ENCODE results near the gene CCDC85B.

CCDC85B gene

DNA sequence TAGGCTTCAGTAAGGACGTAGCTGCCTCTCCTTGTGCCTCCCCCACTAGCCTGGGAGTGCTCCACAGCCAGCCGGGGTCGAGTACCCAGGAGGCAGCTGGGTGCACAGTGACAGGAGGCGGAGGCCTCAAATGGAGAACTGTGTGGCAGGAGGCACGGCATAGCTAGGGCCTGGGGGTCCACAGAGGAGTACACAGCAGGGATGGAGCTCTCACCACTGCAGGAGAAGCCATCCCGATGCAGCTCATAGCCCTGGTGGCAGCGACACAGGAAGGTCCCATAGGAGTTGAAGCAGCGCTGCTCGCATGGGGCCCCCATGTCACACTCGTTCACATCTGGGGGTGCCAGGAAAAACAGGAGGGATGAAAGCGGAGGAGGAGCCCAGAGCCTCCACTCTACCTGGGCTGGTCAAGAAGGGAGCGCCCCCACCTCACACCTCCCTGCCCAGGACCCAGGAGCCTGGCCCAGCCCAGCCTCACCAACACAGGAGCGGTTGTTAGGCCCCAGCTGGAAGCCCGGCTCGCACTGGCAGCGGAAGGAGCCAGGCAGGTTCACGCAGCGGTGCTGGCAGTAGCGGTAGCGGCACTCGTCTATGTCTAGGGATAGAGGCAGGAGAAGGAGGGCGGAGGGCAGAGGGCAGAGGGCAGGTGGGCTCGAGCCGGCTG lies 20.7 kb upstream of the CCDC85B start:
- no peak for DNase-seq (ENCODE audit: low read depth, low spot score)

DNA sequence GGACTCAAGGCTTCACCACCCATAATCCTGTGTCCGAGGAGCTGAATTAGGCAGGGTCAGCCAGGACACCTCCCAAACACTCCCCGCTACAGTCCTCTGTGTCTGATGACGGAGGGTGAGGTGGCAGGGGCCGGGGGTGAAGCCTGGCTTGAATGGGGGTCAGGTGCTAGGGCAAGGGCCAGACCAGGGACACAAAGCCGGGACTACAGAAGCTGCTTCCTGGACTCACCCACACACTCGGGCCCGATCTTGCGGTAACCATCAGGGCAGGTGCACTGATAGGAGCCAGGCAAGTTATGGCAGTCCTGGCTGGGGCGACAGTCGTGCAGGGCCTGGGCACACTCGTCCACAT lies 20.2 kb upstream of the CCDC85B start:
- no peak for DNase-seq (ENCODE audit: low read depth, low spot score)

DNA sequence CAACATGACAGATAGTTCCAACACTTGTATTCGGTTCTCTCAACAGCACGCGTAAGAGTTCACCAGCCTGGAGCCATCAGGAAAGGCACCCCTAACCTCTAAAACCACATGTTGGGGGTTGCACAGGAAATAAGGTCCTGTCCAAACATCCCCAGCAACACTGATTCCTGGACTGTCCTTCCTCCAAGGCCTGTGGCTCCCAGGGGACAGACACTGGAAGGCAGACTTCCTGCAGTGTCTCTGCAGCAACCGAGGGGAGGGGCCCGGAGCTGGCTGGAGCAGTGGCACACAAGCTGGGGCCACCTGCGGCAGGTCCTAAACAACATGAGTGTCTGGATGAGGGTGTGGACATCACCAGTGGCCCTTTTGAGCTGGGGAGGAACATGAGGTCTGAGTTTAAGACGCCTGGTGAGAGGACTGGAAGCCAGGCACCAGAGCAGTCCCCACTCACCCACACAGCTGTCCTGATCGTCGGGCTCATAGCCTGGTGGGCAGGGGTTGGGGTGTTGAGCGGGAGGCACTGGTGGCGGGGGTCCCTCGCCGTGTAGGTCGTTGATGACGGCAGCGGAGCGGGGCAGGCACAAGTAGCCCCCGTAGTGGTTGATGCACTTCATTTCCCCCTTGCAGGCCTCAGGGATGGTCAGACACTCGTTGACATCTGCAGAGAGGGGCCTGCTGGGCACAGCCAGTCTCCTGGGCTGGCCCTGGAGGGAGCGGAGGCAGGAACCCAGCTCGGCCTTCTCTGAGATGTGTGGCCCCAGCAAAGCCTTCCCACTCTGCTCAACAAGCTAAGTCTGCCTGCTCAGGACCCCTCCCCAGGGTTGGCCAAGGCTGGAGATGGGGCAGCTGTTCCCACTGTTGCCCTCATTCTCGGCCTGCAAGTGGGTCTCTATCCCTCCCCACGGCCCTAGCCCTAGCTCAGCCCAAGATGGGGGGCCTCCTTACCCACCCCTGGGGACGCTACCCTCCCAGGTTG lies 19.5 kb upstream of the CCDC85B start:
- DNase-seq (ENCODE audit: low read depth, low spot score): no peak

DNA sequence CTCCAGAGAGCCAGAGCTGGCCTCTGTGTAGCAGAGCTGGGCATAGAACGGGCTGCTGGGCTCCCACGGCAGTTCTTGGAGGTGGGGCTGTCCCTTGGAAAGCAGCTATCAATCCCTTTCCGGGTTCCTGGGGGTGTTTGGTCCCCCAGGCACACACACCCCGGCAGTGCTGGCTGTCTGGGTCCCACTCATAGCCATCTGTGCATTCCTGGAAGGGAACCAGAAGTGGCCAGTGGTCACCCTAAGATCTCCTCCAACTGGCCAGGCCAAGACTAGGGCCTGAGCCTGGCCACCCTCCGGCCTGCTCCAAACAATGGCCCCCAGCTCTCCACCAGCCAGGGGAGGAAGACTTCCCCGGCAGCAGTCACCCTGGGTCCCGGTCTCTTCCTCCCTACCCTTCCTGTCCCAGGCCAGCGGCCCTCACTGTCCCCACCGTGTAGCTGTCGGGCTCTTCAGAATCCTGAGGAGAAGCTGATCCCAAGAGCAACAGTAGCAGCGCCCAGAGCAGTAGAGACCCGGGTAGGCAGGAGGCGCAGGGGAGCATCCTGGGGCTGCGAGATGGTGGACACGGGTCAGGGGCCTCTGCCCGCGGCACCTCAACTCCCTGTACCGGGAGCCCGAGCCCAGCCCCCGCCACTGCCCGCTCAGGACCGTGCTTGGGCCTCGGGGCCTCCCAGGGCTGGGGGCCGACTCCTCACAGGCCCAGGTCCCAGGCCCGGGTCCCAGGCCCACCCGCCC lies 18.5 kb upstream of the CCDC85B start:
- DNase-seq (ENCODE audit: low read depth, low spot score): no peak

DNA sequence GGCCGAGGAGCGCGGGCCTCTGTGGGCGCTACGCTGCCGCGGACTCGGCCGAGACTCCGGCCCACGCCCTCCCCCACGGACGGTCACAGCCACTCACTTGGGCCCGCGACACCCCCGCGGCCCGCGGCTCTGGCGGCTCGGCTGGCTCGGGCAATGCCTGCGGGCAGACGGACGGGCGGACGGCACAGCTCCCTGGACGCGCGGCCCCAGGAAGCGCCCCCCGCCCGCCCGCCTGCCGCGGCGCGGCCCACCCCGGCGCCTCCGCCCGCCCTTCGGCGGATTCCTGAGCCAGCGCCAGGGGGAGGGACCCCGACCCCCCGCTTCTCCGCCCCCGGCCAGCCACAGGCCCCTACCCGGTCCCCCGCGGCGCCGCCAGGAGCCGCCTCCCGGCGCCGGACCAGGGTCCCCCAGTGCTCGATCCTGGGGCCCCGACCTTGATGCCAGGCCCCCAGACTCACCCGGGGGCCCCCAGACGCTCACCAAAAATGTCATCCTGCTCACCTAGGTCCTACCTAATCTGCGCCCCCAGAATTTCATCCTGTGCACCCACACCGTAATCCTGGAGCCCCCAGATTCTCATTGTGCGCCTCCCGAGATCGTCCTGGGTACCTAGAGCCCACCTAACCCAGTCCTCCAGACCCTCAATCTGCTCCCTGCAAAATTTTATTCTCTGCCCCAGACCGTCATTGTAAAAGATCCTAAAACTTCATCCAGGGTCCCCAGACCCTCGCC lies 17.7 kb upstream of the CCDC85B start, which contains the start of gene EFEMP2:
EFEMP2 (minus strand) TSS at position 215 of the 732 bp plus-strand sequence. CDS start 446 bp downstream, outside the sequence.
- DNase-seq (ENCODE audit: low read depth, low spot score): no peak

DNA sequence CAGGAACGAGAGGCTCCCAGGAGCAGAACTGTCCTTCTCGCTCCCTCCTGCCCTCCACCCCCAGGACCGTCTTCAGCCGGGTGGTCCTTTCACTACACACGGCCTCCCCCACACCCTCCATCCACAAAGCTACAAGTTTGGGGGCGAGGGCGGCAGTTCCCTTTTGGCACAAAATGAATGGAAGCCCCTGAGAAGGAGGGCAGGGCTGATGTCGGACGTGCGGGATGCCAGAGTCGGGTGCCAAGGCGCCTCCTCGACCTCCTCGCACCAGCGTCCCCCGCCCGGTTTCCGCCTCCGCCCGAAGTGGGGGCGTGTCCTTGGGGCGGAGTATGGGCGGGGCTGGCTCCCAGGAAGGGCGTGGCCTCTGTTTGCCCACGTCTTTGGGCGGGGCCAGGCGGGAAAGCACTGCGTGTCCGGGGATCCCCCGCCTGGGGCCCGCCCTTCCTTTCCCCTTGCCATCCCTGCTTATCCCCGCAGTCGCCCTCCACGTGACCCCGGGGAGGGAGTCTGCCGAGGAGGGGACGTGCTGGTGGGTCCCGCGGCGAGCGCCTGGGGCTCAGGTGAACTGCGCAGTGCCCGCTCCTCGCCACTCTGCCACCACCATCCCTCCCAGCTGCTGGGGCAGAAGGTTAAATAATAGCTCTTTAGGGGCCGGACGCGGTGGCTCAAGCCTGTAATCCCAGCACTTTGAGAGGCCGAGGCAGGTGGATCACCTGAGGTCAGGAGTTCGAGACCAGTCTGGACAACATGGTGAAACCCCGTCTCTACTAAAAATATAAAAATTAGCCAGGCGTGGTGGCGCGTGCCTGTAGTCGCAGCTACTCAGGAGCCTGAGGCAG lies 16.9 kb upstream of the CCDC85B start:
- peak; percentile 93 for DNase-seq (ENCODE audit: low read depth, low spot score)

DNA sequence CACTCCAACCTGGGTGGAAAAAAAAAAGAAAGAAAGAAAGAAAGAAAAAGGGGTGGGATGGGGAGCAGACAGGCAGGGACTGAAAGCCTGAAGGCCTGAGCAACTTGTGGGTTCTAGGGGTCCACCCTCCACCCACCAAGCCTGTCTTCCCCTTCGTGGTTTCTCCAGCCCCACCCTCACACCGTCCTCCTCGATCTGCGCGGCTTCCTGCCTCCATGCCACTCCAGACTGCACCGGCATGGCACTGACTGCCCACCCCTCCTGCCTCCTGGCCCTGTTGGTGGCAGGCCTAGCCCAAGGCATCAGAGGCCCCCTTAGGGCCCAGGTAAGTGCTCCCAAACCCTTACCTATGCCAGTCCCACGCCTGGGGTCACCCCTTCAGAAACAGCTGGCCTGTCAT lies 10.9 kb upstream of the CCDC85B start, which contains the start of gene CTSW:
CTSW (plus strand) TSS at position 221 of the 400 bp plus-strand sequence; CDS start at position 239, 18 bp downstream.
- no peak for DNase-seq (ENCODE audit: low read depth, low spot score)

DNA sequence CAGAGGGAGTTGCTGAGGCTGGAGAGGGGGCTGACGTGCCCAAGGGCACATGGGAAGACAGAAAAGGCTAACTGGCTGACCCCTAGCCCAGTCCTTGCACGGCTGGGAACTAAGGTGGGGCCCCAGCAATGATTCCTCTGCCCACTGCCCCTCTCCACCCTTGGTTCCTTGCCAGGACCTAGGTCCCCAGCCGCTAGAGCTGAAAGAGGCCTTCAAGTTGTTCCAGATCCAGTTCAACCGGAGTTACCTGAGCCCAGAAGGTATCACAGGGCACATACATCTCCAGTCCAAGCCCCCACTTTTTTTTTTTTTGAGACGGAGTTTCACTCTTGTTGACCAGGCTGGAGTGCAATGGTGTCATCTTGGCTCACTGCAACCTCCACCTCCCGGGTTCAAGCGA lies 10.4 kb upstream of the CCDC85B start:
- DNase-seq (ENCODE audit: low read depth, low spot score): no peak

DNA sequence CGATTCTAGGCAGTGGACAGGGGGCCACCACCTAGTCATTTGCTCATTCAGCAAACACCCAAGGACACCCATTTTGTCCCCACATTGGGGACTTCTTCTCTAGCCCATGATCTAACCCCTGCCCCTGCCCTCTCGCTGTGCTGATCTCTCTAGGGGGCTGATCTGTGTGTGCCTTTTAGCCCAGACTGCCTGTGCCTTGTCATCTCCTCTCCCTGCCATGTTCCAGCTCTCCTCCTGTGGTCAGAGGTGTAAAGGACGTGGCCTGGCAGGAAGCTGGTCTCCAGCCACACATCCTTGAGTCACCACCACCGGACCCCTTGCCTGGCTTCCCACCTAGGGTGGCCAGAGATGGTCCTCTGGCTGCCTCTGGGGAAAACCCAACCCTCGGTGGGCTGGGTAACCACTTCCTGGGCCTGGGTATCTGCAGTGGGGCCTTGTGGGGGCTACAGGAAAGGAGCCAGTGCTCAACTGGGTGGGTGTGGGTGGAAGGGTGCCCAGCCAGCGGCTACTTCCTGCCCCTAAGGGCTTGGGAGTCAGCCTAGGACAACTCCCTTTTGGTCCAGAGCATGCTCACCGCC lies 9.5 kb upstream of the CCDC85B start:
- DNase-seq (ENCODE audit: low read depth, low spot score): no peak

DNA sequence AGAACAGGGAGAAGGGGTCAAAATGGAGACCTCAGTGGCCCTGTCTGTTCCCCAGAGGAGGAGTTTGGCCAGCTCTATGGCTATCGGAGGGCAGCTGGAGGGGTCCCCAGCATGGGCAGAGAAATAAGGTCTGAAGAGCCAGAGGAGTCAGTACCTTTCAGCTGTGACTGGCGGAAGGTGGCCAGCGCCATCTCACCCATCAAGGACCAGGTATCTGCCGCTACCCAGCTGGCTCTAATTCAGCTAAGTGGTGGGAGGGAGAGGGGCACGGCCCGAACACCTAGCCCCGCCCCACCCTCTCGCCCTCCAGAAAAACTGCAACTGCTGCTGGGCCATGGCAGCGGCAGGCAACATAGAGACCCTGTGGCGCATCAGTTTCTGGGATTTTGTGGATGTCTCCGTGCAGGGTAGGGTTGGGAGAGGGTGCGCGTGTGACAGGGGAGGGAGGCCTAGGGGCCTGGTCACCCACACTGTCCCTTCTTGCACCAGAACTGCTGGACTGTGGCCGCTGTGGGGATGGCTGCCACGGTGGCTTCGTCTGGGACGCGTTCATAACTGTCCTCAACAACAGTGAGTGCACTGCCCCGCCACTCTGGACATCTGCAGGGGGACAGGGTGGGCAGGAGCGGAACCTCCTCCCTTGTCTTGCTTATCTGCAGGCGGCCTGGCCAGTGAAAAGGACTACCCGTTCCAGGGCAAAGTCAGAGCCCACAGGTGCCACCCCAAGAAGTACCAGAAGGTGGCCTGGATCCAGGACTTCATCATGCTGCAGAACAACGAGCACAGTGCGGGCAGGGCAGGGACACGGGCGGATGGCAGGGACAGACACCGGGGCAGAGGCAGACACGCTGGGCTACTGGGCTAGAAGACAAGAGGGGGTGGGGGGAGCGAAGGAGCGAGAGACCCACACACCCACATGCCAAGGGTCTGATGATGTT lies 8.1 kb upstream of the CCDC85B start:
- DNase-seq (ENCODE audit: low read depth, low spot score): no peak

DNA sequence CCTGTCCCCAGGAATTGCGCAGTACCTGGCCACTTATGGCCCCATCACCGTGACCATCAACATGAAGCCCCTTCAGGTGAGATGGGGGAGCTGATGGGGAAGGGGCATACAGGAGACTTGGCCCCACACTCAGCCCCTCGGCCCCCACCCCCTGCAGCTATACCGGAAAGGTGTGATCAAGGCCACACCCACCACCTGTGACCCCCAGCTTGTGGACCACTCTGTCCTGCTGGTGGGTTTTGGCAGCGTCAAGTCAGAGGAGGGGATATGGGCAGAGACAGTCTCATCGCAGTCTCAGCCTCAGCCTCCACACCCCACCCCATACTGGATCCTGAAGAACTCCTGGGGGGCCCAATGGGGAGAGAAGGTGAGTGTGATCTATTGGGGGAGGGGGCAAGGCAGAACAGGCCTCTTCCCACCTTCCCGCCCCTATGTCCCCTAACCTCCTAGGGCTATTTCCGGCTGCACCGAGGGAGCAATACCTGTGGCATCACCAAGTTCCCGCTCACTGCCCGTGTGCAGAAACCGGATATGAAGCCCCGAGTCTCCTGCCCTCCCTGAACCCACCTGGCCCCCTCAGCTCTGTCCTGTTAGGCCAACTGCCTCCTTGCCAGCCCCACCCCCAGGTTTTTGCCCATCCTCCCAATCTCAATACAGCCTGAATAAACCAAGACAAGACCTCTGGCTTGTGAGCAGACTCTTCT lies 7.3 kb upstream of the CCDC85B start:
- DNase-seq (ENCODE audit: low read depth, low spot score): no peak

DNA sequence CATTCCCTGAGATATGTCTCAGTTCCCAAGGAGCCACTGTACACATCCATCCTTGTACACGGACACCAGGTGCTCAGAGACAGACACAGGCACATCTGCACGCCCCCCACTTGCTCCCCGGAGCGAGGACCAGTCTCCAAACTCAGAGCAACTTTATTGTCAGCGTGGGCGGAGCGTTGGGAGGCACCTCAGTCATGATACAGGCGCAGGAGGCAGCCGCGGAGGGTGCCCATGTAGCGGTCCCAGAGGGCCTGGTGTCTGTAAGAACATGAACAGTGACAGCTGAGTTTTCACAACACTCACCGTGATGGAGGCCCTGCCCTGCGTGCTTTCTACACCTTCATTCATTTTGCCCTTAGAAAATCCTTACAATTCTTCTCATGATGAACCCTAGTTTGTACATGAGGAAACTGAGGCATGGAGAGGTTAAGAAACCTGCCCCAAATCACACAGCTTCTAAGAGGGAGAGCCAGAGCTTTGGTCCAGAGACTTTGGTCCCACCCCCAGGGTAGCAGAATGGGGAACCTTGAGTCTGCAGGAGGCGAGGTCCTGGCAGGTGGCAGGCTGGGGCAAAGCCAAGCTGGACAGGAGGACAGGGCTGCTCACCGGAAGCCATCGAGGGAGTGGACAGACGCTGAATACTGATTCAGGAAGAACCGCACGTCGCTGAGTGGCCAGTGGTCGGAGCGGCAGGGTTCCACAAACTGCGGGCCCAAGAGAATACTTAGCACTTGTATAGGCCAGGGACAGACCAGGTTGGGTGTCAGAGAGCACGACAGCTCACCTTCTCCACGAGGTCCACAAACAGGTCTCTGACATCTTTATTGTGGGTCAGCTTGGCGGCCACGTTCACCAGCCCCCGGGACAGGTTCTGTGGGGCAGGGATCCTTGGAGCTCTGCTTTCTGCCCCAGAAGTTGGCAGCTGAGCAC lies 6.4 kb upstream of the CCDC85B start:
- no peak for DNase-seq (ENCODE audit: low read depth, low spot score)

DNA sequence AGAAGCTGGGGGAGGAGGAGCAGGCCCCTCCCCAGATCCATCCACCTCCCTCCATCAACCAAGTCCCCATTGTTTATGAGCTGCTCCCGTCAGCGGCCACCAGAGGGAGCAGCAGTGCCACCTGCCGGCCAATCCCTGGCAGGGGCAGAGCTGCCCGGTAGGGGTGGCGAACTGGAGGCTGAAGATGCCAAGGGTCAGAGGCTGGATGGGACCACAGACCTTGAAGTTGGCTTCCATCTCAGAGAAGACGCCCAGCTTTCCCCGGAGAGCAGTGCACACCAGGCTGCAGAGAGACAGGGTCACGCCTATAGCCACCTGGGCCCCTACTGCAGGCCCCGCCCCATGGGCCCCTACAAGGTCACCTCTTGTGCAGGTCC lies 5.8 kb upstream of the CCDC85B start:
- peak; percentile 68 for DNase-seq (ENCODE audit: low read depth, low spot score)

DNA sequence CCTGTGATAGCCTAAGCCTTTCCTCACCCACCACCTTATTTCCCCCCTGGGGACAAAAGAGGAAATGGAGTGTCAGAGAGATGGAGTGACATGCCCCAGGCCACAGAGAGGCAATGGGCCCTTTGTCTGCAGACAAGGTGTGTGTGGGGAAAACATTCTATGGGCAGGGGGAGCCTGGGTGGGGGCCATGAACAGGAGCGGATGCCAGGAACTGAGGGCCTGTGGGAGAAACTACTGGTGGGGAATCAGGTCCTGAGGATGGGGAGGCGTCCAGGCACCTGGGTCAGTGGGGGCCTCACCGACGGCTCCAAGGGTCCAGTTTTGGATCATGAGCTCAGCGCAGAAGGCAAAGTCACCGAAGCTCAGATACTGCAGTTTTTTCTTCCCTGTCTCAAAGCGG lies 5.2 kb upstream of the CCDC85B start:
- no peak for DNase-seq (ENCODE audit: low read depth, low spot score)

DNA sequence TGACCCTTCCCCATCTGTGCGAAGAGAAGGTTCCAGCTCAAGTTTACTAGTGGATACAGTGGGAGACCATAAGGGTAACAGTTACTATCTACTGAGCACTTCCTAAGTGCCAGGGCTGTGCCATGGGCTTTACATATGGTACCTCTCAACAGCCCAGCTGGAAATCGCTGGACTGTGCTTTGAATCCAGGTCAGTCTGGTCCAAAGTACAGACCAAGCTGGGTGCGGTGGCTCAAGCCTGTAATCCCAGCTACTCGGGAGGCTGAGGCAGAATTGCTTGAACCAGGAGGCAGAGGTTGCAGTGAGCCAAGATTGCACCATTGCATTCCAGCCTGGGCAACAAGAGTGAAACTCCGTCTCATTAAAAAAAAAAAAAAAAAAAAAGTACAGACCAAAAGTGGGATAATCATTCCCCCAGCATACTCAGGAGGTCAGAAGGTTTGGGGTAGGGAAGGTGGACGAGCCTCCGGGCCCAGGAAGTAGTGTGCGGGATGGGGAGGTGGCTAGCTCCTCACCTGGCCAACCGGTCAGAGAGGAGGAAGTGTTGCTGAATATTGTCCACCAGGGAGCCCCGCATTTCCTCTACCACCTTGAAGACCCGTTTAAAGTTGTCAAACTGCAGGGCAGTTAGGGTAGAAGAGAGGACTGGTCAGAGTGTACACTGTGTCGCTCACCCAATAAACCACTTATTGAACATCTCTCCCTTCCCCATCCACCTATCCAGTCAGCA lies 4.5 kb upstream of the CCDC85B start:
- no peak for DNase-seq (ENCODE audit: low read depth, low spot score)

Data from activated CD4-positive, CD25-positive, alpha-beta regulatory T cell treated with anti-CD3 and anti-CD28 coated beads, Interleukin-2, amount 50 U/mL, for 16 hours (primary cell).